Stomach (tissue), 9 donors: ENCODE measurements around the gene GGA1. TPM values are rescaled to one million over a fixed set of nuclear protein-coding genes. Genes with fewer than 3 reads are reported as not detected.

Experiments
- DNase-seq, 2 donors: peaks; one replicate each; pipeline versions ENCODE4 v3.0.0 to v3.0.0-alpha.2; 2013 to 2019
- H3K27ac ChIP-seq, 5 donors: fragments of 200-600 bp in 4 of 5; sonication (generic) in 4 of 5; one replicate each; pipeline ENCODE4 v1.5.1; 2013 to 2019; ENCODE audit warnings: mild to moderate bottlenecking in 1 of 5, moderate library complexity in 1 of 5
- H3K27me3 ChIP-seq, 3 donors: fragments of 200-600 bp; sonication (generic); one replicate each; pipeline ENCODE4 v1.5.1; 2017 to 2019; ENCODE audit warnings: mixed run types in 1 of 3
- H3K36me3 ChIP-seq, 4 donors: fragments of 200-600 bp; sonication (generic); 1 replicate in 3 of 4; 2 replicates in 1 of 4; pipeline ENCODE4 v1.5.1; 2016 to 2019
- H3K4me1 ChIP-seq, 4 donors: fragments of 200-600 bp; sonication (generic); one replicate each; pipeline ENCODE4 v1.5.1; 2016 to 2019
- H3K4me3 ChIP-seq, 4 donors: fragments of 200-600 bp; sonication (generic) in 3 of 4; one replicate each; pipeline ENCODE4 v1.5.1; 2016 to 2019; ENCODE audit warnings: mild to moderate bottlenecking in 1 of 4
- H3K9me3 ChIP-seq, 4 donors: fragments of 200-600 bp; sonication (generic); one replicate each; pipeline ENCODE4 v1.5.1; 2016 to 2019
- CTCF ChIP-seq, 7 experiments: fragments of 450-650 bp in 4 of 7; fragments of 200-600 bp in 3 of 7; sonication (generic) in 3 of 7; IDR thresholded peaks; one replicate each; pipeline ENCODE4 v1.5.1; 2016 to 2019; ENCODE audit warnings: antibody characterized with exemption in 7 of 7, control low read depth in 2 of 7, mild to moderate bottlenecking in 1 of 7
- EP300 ChIP-seq: sonication (generic); formaldehyde crosslinking; IDR thresholded peaks from one replicate; pipeline ENCODE4 v1.6.1; 2017; ENCODE audit warnings: antibody characterized with exemption
- POLR2A ChIP-seq, 4 donors: fragments of 450-650 bp; IDR thresholded peaks; one replicate each; pipeline ENCODE4 v1.6.1; 2016; ENCODE audit warnings: antibody characterized with exemption in 4 of 4, control low read depth in 2 of 4, mild to moderate bottlenecking in 1 of 4, moderate library complexity in 1 of 4
- POLR2AphosphoS5 ChIP-seq, 3 donors: sonication (generic); formaldehyde crosslinking; IDR thresholded peaks; one replicate each; pipeline ENCODE4 v1.6.1; 2016; ENCODE audit warnings: antibody characterized with exemption in 3 of 3
- WGBS, 5 donors: extraction: QIAGEN DNeasy Blood & Tissue Kit in 3 of 5; methylation state at CpG; one replicate each; pipeline versions ENCODE4 v1.1.5 to v1.1.7; 2013 to 2018; 5-methylcytosine and 5-hydroxymethylcytosine counted together
- intact Hi-C: fragments of 100-400 bp; cut with DNase I; formaldehyde crosslinking; loops from one replicate; pipeline ENCODE4 v1.15.1; 2023; ENCODE audit warnings: low total_unique reads
- polyA plus RNA-seq, 3 donors: library from polyadenylated mRNA; stranded (reverse); fragments of 200-250 nt; gene quantifications; one replicate each; pipeline ENCODE4 v1.2.3, GENCODE V29; 2013
- total RNA-seq, 5 donors: library from RNA; depleted of rRNA; stranded (reverse); fragments of >200 nt; gene quantifications; one replicate each; pipeline versions ENCODE4 v1.1.0 to v1.2.3, GENCODE V29; 2014 to 2016
- donor health status: healthy with polysubstance abuse.
- donor health status: Bipolar disorder and iron deficiency.
- donor health status: healthy.

Gene GGA1
- total and polyA plus RNA-seq, 8 donors, result 30.3 to 87.9 (median 45.9) TPM

DNA sequence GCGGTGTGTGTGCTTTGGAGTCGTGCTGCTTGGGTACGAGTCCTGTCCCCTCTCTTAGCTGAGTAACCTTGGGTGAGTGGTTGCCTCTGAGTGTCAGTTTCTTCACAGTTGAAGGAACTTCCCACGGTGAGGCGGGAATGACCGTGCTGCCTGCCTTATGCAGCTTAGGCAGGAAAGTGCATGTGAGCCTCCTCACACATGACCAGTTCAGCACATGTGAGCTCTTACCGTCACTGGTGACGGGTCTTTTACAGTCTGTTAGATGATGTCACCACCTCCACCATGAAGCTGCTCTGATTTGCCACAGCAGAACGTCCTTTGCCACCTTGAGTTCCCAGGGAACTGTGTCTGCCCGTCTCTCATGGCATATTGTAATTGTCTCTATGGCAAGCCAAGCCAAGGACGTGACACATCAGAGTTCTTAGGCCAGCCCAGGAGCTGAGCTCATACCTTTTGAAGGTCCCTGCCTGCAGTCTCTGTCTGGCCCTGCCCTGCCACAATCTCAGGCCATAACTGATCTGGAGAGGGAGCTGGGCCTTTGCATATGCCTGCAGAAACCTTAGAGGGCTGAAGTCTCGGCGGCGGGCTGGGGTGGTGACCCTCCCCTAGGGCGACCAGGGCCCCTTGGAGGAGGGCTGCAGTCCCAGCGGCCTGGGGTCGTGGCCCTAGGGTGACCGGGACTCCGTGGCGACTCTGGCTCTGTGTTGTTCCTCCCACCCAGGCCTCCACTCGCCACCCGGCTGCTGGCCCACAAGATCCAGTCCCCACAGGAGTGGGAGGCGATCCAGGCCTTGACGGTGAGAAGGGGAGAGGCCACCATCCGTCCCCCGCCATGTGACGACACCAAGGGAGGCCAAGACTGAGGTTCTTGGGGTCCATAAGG is 7.8 kb downstream of the GGA1 start:
- no peak overlapping the region for H3K4me3 ChIP-seq
- H3K27ac ChIP-seq, result no peak overlapping the region
- intact Hi-C loops, result no loop called here
- TF ChIP-seq EP300 (no peak), CTCF (IDR thresholded peaks at IDR 0.05) (no peak), POLR2A (IDR thresholded peaks at IDR 0.05) (no peak), POLR2AphosphoS5 (IDR thresholded peaks at IDR 0.05) (no peak)
- 88 to 94% (median 92%) methylated on average over 8 to 27 of the region's 27 CpGs for whole genome bisulfite sequencing, 5 donors
- no peaks in the 10 kb centered on the region for H3K27me3 ChIP-seq
- peaks cover 38 to 78% (median 77%) of the 10 kb centered on the region in 4 donors for H3K36me3 ChIP-seq
- no peak for DNase-seq
- H3K4me1 ChIP-seq, result peaks cover 6 to 26% (median 15%) of the 10 kb centered on the region in 4 donors
- H3K9me3 ChIP-seq, result no peaks in the 10 kb centered on the region

GRCh38 chr22:37617431-37617830 is 8.8 kb downstream of the GGA1 start:
- Histone ChIP-seq H3K4me1 (peaks cover 6 to 20% (median 12%) of the 10 kb centered on the region in 4 donors), H3K27me3 (no peaks in the 10 kb centered on the region), H3K36me3 (peaks cover 43 to 87% (median 86%) of the 10 kb centered on the region in 4 donors), H3K27ac (no peak overlapping the region), H3K9me3 (no peaks in the 10 kb centered on the region), H3K4me3 (no peak overlapping the region)
- no peak for DNase-seq
- no peak for TF ChIP-seq POLR2A (IDR thresholded peaks at IDR 0.05)
- no peak for TF ChIP-seq EP300
- no peak for TF ChIP-seq POLR2AphosphoS5 (IDR thresholded peaks at IDR 0.05)
- TF ChIP-seq CTCF (IDR thresholded peaks at IDR 0.05), result no peak
- intact Hi-C loops, result no loop called here
- WGBS, 5 donors, result 75 to 98% (median 88%) methylated on average over 1 of the region's 1 CpG

DNA sequence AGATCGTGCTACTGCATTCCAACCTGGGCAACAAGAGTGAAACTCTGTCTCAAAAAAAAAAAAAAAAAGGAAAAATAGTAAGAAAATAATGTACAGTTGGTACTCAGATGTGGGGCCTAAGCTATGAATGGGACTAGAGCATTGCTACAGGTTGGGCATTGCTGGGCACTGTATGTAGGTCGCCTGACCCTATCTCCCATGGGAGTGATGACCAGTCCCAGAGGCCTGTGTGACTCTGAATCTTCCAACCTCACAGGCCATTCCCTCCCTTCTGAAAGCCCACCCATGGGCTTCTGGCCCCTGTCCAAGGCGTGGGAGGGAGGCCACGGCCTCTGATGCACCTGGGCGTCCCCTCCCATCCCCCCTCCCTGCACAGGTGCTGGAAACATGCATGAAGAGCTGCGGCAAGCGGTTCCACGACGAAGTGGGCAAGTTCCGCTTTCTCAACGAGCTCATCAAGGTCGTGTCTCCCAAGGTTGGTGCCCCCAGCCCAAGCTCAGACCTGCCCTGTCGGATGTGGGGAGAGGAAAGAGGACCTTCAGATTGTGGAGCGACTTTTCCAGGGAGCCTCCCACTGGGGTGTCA is 9.5 kb downstream of the GGA1 start:
- peaks cover 48 to 95% (median 93%) of the 10 kb centered on the region in 4 donors for H3K36me3 ChIP-seq
- H3K4me1 ChIP-seq, result peaks cover 3 to 13% (median 9%) of the 10 kb centered on the region in 4 donors
- no peak overlapping the region for H3K27ac ChIP-seq
- no peaks in the 10 kb centered on the region for H3K9me3 ChIP-seq
- TF ChIP-seq POLR2A (IDR thresholded peaks at IDR 0.05), result no peak
- TF ChIP-seq EP300, result no peak
- no peak for TF ChIP-seq CTCF (IDR thresholded peaks at IDR 0.05)
- TF ChIP-seq POLR2AphosphoS5 (IDR thresholded peaks at IDR 0.05), result no peak
- H3K4me3 ChIP-seq, result no peak overlapping the region
- intact Hi-C loops, result no loop called here
- H3K27me3 ChIP-seq, result no peaks in the 10 kb centered on the region
- no peak for DNase-seq
- WGBS, 5 donors, result 86 to 93% (median 91%) methylated on average over 14 of the region's 14 CpGs

GRCh38 chr22:37618674-37619073 is 10.0 kb downstream of the GGA1 start:
- no peak overlapping the region for H3K27ac ChIP-seq
- WGBS, 5 donors, result 88 to 92% (median 91%) methylated on average over 6 of the region's 6 CpGs
- H3K36me3 ChIP-seq, result peaks cover 48 to 100% (median 96%) of the 10 kb centered on the region in 4 donors
- H3K4me3 ChIP-seq, result no peak overlapping the region
- intact Hi-C loops, result no loop called here
- no peaks in the 10 kb centered on the region for H3K9me3 ChIP-seq
- peaks cover 2 to 13% (median 8%) of the 10 kb centered on the region in 4 donors for H3K4me1 ChIP-seq
- TF ChIP-seq POLR2AphosphoS5 (IDR thresholded peaks at IDR 0.05) (no peak), EP300 (no peak), POLR2A (IDR thresholded peaks at IDR 0.05) (no peak), CTCF (IDR thresholded peaks at IDR 0.05) (no peak)
- H3K27me3 ChIP-seq, result no peaks in the 10 kb centered on the region
- DNase-seq, result no peak
